Measurements from ENCODE around the gene FILIP1L.
A peak's percentile ranks its signal among the peaks of the same experiment; 100 is the strongest.

The FILIP1L gene

DNA sequence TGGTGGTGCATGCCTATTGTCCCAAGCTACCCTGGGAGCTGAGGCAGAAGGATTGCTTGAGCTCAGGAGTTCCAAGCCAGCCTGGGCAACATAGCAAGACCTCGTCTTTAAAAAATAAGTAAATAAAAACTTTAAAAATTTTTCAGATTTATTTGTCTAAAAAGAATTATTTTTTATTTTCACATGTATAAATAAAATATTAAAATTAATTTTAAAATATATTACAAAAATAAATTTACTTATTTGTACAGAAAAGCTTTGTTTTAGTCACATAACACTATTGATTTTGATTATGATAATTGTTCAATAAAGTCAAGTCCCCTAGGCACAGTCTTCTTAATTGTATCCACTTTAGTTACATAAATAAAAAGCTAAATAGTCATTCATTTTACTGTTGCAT lies 85.2 kb downstream of the FILIP1L start:
- Histone ChIP-seq H3K4me2 (ENCODE audit: low read depth, low read length, poor library complexity, severe bottlenecking) (peak overlapping the region; percentile 29), H3K4me3 (ENCODE audit: low read length, poor library complexity, severe bottlenecking) (no peak overlapping the region), H3K9me2 (replicated peaks; ENCODE audit: low read depth, low read length) (no peaks in the 10 kb centered on the region), H4K20me1 (ENCODE audit: insufficient read depth, low read length, poor library complexity, severe bottlenecking) (no peaks in the 10 kb centered on the region), H3K9me3 (ENCODE audit: insufficient read depth, low read depth, low read length) (no peaks in the 10 kb centered on the region), H2AFZ (ENCODE audit: low read length) (no peak overlapping the region), H3K4me1 (ENCODE audit: insufficient read depth, low read length, poor library complexity, severe bottlenecking) (peaks cover 29% of the 10 kb centered on the region), H3K9ac (ENCODE audit: low read depth, low read length, poor library complexity, severe bottlenecking) (no peak overlapping the region), H3K79me2 (ENCODE audit: insufficient read depth, low read length) (no peaks in the 10 kb centered on the region), H3K27me3 (ENCODE audit: insufficient read depth, low read length, poor library complexity, severe bottlenecking) (no peaks in the 10 kb centered on the region), H3F3A (ENCODE audit: low read depth) (peaks cover 3% of the 10 kb centered on the region; the same call in 1 of the 2 replicates), H3K36me3 (ENCODE audit: insufficient read depth, low read length) (no peaks in the 10 kb centered on the region)
- TF ChIP-seq, protein P1, sequence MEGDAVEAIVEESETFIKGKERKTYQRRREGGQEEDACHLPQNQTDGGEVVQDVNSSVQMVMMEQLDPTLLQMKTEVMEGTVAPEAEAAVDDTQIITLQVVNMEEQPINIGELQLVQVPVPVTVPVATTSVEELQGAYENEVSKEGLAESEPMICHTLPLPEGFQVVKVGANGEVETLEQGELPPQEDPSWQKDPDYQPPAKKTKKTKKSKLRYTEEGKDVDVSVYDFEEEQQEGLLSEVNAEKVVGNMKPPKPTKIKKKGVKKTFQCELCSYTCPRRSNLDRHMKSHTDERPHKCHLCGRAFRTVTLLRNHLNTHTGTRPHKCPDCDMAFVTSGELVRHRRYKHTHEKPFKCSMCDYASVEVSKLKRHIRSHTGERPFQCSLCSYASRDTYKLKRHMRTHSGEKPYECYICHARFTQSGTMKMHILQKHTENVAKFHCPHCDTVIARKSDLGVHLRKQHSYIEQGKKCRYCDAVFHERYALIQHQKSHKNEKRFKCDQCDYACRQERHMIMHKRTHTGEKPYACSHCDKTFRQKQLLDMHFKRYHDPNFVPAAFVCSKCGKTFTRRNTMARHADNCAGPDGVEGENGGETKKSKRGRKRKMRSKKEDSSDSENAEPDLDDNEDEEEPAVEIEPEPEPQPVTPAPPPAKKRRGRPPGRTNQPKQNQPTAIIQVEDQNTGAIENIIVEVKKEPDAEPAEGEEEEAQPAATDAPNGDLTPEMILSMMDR (conservative IDR thresholded peaks at IDR 0.05; ENCODE audit: low read length) = no peak
- no peak for TF ChIP-seq EZH2phosphoT487 (IDR thresholded peaks at IDR 0.05; ENCODE audit: borderline replicate concordance)

DNA sequence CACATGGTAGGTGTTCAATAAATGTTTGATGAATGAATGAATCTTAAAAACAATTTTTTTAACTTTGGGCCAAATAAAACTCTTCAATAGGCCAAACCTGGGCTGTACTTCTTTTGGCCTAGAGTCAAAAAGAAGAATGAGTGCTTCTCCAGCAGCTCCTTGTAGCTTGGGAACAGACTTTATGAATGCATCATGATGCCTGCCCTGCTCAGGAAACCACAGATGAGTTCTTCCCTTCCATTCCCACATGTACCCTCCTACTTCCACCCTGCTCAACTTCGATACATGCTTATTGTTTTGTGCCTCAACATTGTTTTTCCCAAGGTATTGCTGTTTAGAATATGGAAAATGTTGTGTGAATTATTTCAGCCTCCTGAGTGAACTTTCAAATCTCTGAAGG lies 87.0 kb downstream of the FILIP1L start:
- Histone ChIP-seq H3F3A (ENCODE audit: low read depth) (peaks cover 3% of the 10 kb centered on the region; the same call in 1 of the 2 replicates), H3K9me3 (ENCODE audit: insufficient read depth, low read depth, low read length) (no peaks in the 10 kb centered on the region), H4K20me1 (ENCODE audit: insufficient read depth, low read length, poor library complexity, severe bottlenecking) (no peaks in the 10 kb centered on the region), H3K9ac (ENCODE audit: low read depth, low read length, poor library complexity, severe bottlenecking) (no peak overlapping the region), H3K36me3 (ENCODE audit: insufficient read depth, low read length) (no peaks in the 10 kb centered on the region), H3K4me2 (ENCODE audit: low read depth, low read length, poor library complexity, severe bottlenecking) (peak overlapping the region; percentile 4), H3K9me2 (replicated peaks; ENCODE audit: low read depth, low read length) (no peaks in the 10 kb centered on the region), H3K27me3 (ENCODE audit: insufficient read depth, low read length, poor library complexity, severe bottlenecking) (no peaks in the 10 kb centered on the region), H2AFZ (ENCODE audit: low read length) (no peak overlapping the region), H3K79me2 (ENCODE audit: insufficient read depth, low read length) (no peaks in the 10 kb centered on the region), H3K4me3 (ENCODE audit: low read length, poor library complexity, severe bottlenecking) (no peak overlapping the region), H3K4me1 (ENCODE audit: insufficient read depth, low read length, poor library complexity, severe bottlenecking) (peaks cover 29% of the 10 kb centered on the region)
- no peak for TF ChIP-seq EZH2phosphoT487 (IDR thresholded peaks at IDR 0.05; ENCODE audit: borderline replicate concordance)
- TF ChIP-seq, protein P1 (conservative IDR thresholded peaks at IDR 0.05; ENCODE audit: low read length) = no peak

DNA sequence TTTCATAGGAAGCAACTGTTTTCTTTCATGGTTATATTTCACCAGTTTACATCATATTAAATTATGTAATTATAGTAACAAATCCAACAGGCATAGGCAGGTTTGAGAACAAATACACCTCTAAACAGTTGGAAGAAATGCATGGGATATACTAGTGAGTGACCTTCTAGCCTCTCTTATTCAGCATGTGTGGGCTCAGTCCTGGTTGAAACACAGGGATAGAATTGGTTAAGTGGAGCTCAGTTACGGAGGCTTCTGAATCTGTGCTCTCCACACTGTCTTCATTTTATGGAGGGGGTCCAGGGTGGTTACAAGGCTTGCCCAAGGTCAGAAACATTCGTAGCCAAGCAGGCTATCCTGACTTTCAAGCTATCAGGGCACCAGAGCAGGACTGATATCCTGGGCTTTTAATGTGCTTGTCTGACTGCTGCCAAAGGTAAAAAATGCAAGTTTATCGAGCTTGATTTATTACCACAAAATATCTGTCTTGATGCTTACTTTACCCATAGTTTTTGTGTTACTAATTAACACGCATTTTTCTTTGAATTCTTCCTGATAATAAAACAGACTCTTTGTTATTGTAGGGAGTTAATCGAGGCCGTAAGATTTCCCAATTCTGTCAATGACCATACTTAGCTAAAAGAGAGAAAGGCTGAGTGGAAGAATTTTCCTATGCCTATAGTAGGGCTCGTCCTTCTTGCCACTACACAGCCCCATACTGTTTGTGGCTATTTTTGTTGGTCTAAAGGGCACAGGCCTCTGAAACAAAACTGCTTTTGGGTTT lies 89.6 kb downstream of the FILIP1L start:
- Histone ChIP-seq H3F3A (ENCODE audit: low read depth) (peaks cover under 1% of the 10 kb centered on the region; the same call in 1 of the 2 replicates), H3K9ac (ENCODE audit: low read depth, low read length, poor library complexity, severe bottlenecking) (no peak overlapping the region), H3K79me2 (ENCODE audit: insufficient read depth, low read length) (no peaks in the 10 kb centered on the region), H3K9me2 (replicated peaks; ENCODE audit: low read depth, low read length) (no peaks in the 10 kb centered on the region), H4K20me1 (ENCODE audit: insufficient read depth, low read length, poor library complexity, severe bottlenecking) (no peaks in the 10 kb centered on the region), H3K9me3 (ENCODE audit: insufficient read depth, low read depth, low read length) (no peaks in the 10 kb centered on the region), H2AFZ (ENCODE audit: low read length) (no peak overlapping the region), H3K27me3 (ENCODE audit: insufficient read depth, low read length, poor library complexity, severe bottlenecking) (no peaks in the 10 kb centered on the region), H3K36me3 (ENCODE audit: insufficient read depth, low read length) (no peaks in the 10 kb centered on the region), H3K4me1 (ENCODE audit: insufficient read depth, low read length, poor library complexity, severe bottlenecking) (peaks cover 23% of the 10 kb centered on the region), H3K4me3 (ENCODE audit: low read length, poor library complexity, severe bottlenecking) (no peak overlapping the region), H3K4me2 (ENCODE audit: low read depth, low read length, poor library complexity, severe bottlenecking) (no peak overlapping the region)
- TF ChIP-seq EZH2phosphoT487 (IDR thresholded peaks at IDR 0.05; ENCODE audit: borderline replicate concordance) = no peak
- TF ChIP-seq, protein P1 (conservative IDR thresholded peaks at IDR 0.05; ENCODE audit: low read length) = no peak

All from Loucy (cell line).